GM19328 (cell line): ENCODE data around the gene PLCG1.

ENCODE experiments used
- ATAC-seq: cut with Tn5 transposase; IDR thresholded peaks from one replicate; pipeline ENCODE4 v1.9.1; 2021; ENCODE audit warnings: mild to moderate bottlenecking, moderate library complexity; ENCODE audit not compliant: unreplicated experiment

The PLCG1 gene

GRCh38 chr20:41165001-41165882 is 27.9 kb downstream of the PLCG1 start:
- ATAC-seq: no peak

- no peak for ATAC-seq
These were observed 29.1 kb downstream of the PLCG1 start for GRCh38 chr20:41166201-41167117.

GRCh38 chr20:41167118-41167470 is 29.8 kb downstream of the PLCG1 start:
- no peak for ATAC-seq

GRCh38 chr20:41167481-41168253 is 30.3 kb downstream of the PLCG1 start:
- no peak for ATAC-seq

GRCh38 chr20:41168281-41169161 is 31.2 kb downstream of the PLCG1 start:
- no peak for ATAC-seq

- ATAC-seq: no peak
These were observed 31.9 kb downstream of the PLCG1 start for GRCh38 chr20:41169162-41169690.

GRCh38 chr20:41169791-41170351 is 32.5 kb downstream of the PLCG1 start:
- ATAC-seq: no peak

- no peak for ATAC-seq
These were observed 33.2 kb downstream of the PLCG1 start for GRCh38 chr20:41170386-41171105.

GRCh38 chr20:41171736-41172295 is 34.5 kb downstream of the PLCG1 start:
- no peak for ATAC-seq

- ATAC-seq: no peak
These were observed 35.2 kb downstream of the PLCG1 start for GRCh38 chr20:41172296-41173140.

GRCh38 chr20:41173161-41173721 is 35.9 kb downstream of the PLCG1 start:
- no peak for ATAC-seq

GRCh38 chr20:41173791-41174341 is 36.5 kb downstream of the PLCG1 start:
- no peak for ATAC-seq

GRCh38 chr20:41174373-41174772 is 37.0 kb downstream of the PLCG1 start:
- no peak for ATAC-seq

- no peak for ATAC-seq
These were observed 37.4 kb downstream of the PLCG1 start for GRCh38 chr20:41174782-41175181.

- ATAC-seq: no peak
These were observed 37.9 kb downstream of the PLCG1 start for GRCh38 chr20:41175201-41175651.

GRCh38 chr20:41175727-41176330 is 38.5 kb downstream of the PLCG1 start:
- no peak for ATAC-seq
